Measurements from ENCODE around the gene CKMT1B.
"Not testable (repeated sequence)": the region's sequence is repeated elsewhere in the genome, so short reads cannot be mapped to it uniquely, and the experiment has no call there.

DNA sequence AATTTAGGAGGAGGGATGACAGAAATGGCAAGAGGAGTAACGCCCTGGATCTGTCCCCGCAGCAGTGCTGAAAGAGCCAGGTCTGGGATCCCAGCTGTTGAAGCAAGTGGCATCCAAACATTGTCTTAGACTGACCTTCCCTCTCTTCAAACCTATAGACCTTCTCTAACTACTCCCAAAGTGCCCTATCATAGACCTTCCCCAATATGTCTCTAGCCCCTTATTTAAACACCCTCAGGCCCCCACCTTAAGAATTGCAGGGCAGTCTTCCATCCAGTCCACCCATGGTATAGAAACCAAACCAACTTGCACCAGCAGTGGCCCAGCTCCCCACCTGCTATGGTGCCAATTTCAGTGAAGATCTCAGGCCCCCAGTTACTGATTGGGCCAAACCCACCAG, 6.4 kb downstream of the CKMT1B start:
- not testable (repeated sequence) for TF ChIP-seq POLR2A, EP300 (IDR thresholded peaks at IDR 0.05)
- TF ChIP-seq, protein P1, sequence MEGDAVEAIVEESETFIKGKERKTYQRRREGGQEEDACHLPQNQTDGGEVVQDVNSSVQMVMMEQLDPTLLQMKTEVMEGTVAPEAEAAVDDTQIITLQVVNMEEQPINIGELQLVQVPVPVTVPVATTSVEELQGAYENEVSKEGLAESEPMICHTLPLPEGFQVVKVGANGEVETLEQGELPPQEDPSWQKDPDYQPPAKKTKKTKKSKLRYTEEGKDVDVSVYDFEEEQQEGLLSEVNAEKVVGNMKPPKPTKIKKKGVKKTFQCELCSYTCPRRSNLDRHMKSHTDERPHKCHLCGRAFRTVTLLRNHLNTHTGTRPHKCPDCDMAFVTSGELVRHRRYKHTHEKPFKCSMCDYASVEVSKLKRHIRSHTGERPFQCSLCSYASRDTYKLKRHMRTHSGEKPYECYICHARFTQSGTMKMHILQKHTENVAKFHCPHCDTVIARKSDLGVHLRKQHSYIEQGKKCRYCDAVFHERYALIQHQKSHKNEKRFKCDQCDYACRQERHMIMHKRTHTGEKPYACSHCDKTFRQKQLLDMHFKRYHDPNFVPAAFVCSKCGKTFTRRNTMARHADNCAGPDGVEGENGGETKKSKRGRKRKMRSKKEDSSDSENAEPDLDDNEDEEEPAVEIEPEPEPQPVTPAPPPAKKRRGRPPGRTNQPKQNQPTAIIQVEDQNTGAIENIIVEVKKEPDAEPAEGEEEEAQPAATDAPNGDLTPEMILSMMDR (IDR thresholded peaks at IDR 0.05) = not testable (repeated sequence)
